NT2/D1 (cell line): ENCODE results near the gene HSPA8.
"Not testable (repeated sequence)": the region's sequence is repeated elsewhere in the genome, so short reads cannot be mapped to it uniquely, and the experiment has no call there.

ENCODE experiments used
- YY1 ChIP-seq: IDR thresholded peaks from 2 replicates; pipeline ENCODE4 v1.6.1; 2011; ENCODE audit not compliant: insufficient read length, insufficient read depth
- ZNF274 ChIP-seq: IDR thresholded peaks from 2 replicates; pipeline ENCODE4 v1.6.1; 2011; ENCODE audit warnings: mild to moderate bottlenecking, low read depth, low read length

DNA sequence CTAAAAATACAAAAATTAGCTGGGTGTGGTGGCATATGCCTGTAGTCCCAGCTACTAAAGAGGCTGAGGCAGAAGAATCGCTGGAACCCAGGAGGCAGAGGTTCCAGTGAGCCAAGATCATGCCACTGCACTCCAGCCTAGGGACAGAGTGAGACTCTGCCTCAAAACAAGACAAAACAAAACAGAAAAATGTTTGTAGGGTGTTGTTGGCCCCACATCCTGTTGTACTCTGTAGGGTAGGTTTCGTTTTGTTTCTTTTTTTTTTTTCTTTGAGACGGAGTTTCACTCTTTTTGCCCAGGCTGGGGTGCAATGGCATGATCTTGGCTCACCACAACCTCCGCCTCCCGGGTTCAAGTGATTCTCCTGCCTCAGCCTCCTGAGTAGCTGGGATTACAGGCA is 25.7 kb upstream of the HSPA8 start:
- not testable (repeated sequence) for TF ChIP-seq YY1, ZNF274
